ENCODE results near the gene COX19.

- TF ChIP-seq, protein P1, sequence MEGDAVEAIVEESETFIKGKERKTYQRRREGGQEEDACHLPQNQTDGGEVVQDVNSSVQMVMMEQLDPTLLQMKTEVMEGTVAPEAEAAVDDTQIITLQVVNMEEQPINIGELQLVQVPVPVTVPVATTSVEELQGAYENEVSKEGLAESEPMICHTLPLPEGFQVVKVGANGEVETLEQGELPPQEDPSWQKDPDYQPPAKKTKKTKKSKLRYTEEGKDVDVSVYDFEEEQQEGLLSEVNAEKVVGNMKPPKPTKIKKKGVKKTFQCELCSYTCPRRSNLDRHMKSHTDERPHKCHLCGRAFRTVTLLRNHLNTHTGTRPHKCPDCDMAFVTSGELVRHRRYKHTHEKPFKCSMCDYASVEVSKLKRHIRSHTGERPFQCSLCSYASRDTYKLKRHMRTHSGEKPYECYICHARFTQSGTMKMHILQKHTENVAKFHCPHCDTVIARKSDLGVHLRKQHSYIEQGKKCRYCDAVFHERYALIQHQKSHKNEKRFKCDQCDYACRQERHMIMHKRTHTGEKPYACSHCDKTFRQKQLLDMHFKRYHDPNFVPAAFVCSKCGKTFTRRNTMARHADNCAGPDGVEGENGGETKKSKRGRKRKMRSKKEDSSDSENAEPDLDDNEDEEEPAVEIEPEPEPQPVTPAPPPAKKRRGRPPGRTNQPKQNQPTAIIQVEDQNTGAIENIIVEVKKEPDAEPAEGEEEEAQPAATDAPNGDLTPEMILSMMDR (IDR thresholded peaks at IDR 0.05; ENCODE audit: low read depth, low read length), result no peak
- no peak for TF ChIP-seq EZH2phosphoT487 (IDR thresholded peaks at IDR 0.05; ENCODE audit: low read depth)
Observed at GRCh38 chr7:936386-937054, 38.8 kb downstream of the COX19 start.

Data from OCI-LY3 (cell line).